HG03565 (cell line): Measurements from ENCODE around the gene TRAPPC10.
A peak's percentile ranks its signal among the peaks of the same experiment; 100 is the strongest.
"Not testable (repeated sequence)": the region's sequence is repeated elsewhere in the genome, so short reads cannot be mapped to it uniquely, and the experiment has no call there.

ENCODE experiments used
- ATAC-seq: cut with Tn5 transposase; IDR thresholded peaks from one replicate; pipeline ENCODE4 v1.9.1; 2021; ENCODE audit warnings: mild to moderate bottlenecking, moderate library complexity; ENCODE audit not compliant: unreplicated experiment

The TRAPPC10 gene

GRCh38 chr21:44084496-44085241 is 72.6 kb downstream of the TRAPPC10 start:
- no peak for ATAC-seq

- no peak for ATAC-seq
These were observed 73.6 kb downstream of the TRAPPC10 start for GRCh38 chr21:44085491-44086321.

GRCh38 chr21:44086636-44087425 is 74.7 kb downstream of the TRAPPC10 start:
- no peak for ATAC-seq

- ATAC-seq, result no peak
These were observed 75.6 kb downstream of the TRAPPC10 start for GRCh38 chr21:44087426-44088400.

- ATAC-seq, result no peak
These were observed 76.3 kb downstream of the TRAPPC10 start for GRCh38 chr21:44088401-44088780.

GRCh38 chr21:44089001-44089911 is 77.1 kb downstream of the TRAPPC10 start:
- no peak for ATAC-seq

- ATAC-seq, result no peak
These were observed 78.2 kb downstream of the TRAPPC10 start for GRCh38 chr21:44090325-44090724.

- ATAC-seq, result no peak
These were observed 80.1 kb downstream of the TRAPPC10 start for GRCh38 chr21:44092211-44092610.

GRCh38 chr21:44093761-44094160 is 81.7 kb downstream of the TRAPPC10 start:
- no peak for ATAC-seq

- ATAC-seq, result no peak
These were observed 82.7 kb downstream of the TRAPPC10 start for GRCh38 chr21:44094832-44095231.

GRCh38 chr21:44098507-44098906 is 86.4 kb downstream of the TRAPPC10 start:
- ATAC-seq, result not testable (repeated sequence)

- not testable (repeated sequence) for ATAC-seq
These were observed 86.9 kb downstream of the TRAPPC10 start for GRCh38 chr21:44098964-44099363.

GRCh38 chr21:44107026-44107501 is 95.0 kb downstream of the TRAPPC10 start, which contains the start of gene PWP2:
Gene PWP2 (plus strand): TSS chr21:44107399. CDS start chr21:44107417, 18 bp downstream.
- ATAC-seq, result peak; percentile 56

- ATAC-seq, result not testable (repeated sequence)
These were observed 95.5 kb downstream of the TRAPPC10 start for GRCh38 chr21:44107589-44107988.

- ATAC-seq, result not testable (repeated sequence)
These were observed 101.7 kb downstream of the TRAPPC10 start for GRCh38 chr21:44113702-44114371.

- not testable (repeated sequence) for ATAC-seq
These were observed 110.0 kb downstream of the TRAPPC10 start for GRCh38 chr21:44122131-44122530.

- ATAC-seq, result not testable (repeated sequence)
These were observed 115.7 kb downstream of the TRAPPC10 start for GRCh38 chr21:44127827-44128226.

- not testable (repeated sequence) for ATAC-seq
These were observed 121.6 kb downstream of the TRAPPC10 start for GRCh38 chr21:44133715-44134057.
